HepG2 (cell line): ENCODE measurements around the gene C4BPA. TPM values are rescaled to one million over a fixed set of nuclear protein-coding genes. Genes with fewer than 3 reads are reported as not detected.

Source experiments
- ATAC-seq: fragments of 200-7000 bp; cut with Tn5 transposase; 3 replicates; pipeline ENCODE4 v1.9.1; 2020; ENCODE audit warnings: mild to moderate bottlenecking, moderate library complexity
- BruUV-seq: library from RNA; stranded (reverse); fragments of 400-500 nt; replicated peaks from 2 replicates; lab custom pipeline; 2021; lab: Mats Ljungman, UMichigan
- CTCF ChIA-PET: fragments of 300-600 bp; formaldehyde crosslinking; extraction: SDS; loops from one replicate; lab custom pipeline; 2021; ENCODE audit warnings: low total read pairs, inconsistent platforms, low intra/inter-chr PET ratio; lab: Yijun Ruan, JAX
- POLR2A ChIA-PET: fragments of 350-600 bp; sonication (Branson Sonifier 250); formaldehyde crosslinking; loops from one replicate; lab custom pipeline; 2020; ENCODE audit warnings: antibody characterized with exemption, inconsistent platforms; lab: Yijun Ruan, JAX
- DNase-seq: peaks from one replicate; pipeline ENCODE4 v3.0.0-alpha.2; 2015; ENCODE audit warnings: low spot score
- FAIRE-seq: peaks from 3 replicates; lab custom pipeline; 2011; peaks lifted over from hg19 to GRCh38; lab: Jason Lieb, UNC
- H2AFZ ChIP-seq: one replicate; pipeline ENCODE4 v1.6.1; 2011; ENCODE audit warnings: low read length, inconsistent platforms
- H3K27ac ChIP-seq: fragments of 300-600 bp; 3 replicates; pipeline ENCODE4 v1.8.0; 2011; ENCODE audit warnings: mixed run types, mild to moderate bottlenecking, mixed read lengths, low read length, inconsistent platforms; ENCODE audit not compliant: insufficient read depth; ENCODE audit errors: extremely low read length
- H3K27me3 ChIP-seq, 2 experiments: fragments of 200-600 bp in 1 of 2; 2 replicates in 1 of 2; 3 replicates in 1 of 2; pipeline versions ENCODE4 v1.6.0 to v1.8.0; 2011; ENCODE audit warnings: low read length in 2 of 2, mild to moderate bottlenecking in 2 of 2, moderate library complexity in 2 of 2, inconsistent platforms in 1 of 2; ENCODE audit not compliant: insufficient read depth in 2 of 2, control insufficient read depth in 1 of 2
- H3K36me3 ChIP-seq, 2 experiments: fragments of 200-600 bp in 1 of 2; replicated peaks in 1 of 2; 2 replicates in 1 of 2; 3 replicates in 1 of 2; pipeline versions ENCODE4 v1.5.1 to v1.8.0; 2011; ENCODE audit warnings: low read length in 2 of 2, inconsistent platforms in 1 of 2; ENCODE audit not compliant: insufficient read depth in 2 of 2, control insufficient read depth in 1 of 2
- H3K4me1 ChIP-seq: 2 replicates; pipeline ENCODE4 v1.5.1; 2012; ENCODE audit warnings: low read length, inconsistent platforms; ENCODE audit not compliant: insufficient read depth
- H3K4me2 ChIP-seq: 2 replicates; pipeline ENCODE4 v1.6.0; 2011; ENCODE audit warnings: low read depth, low read length, inconsistent platforms
- H3K4me3 ChIP-seq, 3 experiments: fragments of 200-600 bp in 1 of 3; sonication (generic), shearing (Covaris generic) in 1 of 3; replicated peaks in 1 of 3; 2 replicates each; pipeline ENCODE4 v1.5.1; 2011 to 2016; ENCODE audit warnings: low read length in 3 of 3, inconsistent platforms in 2 of 3, low read depth in 2 of 3, mild to moderate bottlenecking in 2 of 3, control low read depth in 1 of 3, mixed read lengths in 1 of 3; ENCODE audit not compliant: insufficient read depth in 1 of 3
- H3K79me2 ChIP-seq: one replicate; pipeline ENCODE4 v1.6.1; 2011; ENCODE audit warnings: low read length, inconsistent platforms; ENCODE audit not compliant: insufficient read depth
- H3K9ac ChIP-seq: 2 replicates; pipeline ENCODE4 v1.6.0; 2011; ENCODE audit warnings: mild to moderate bottlenecking, low read depth, low read length, inconsistent platforms; ENCODE audit not compliant: insufficient read depth
- H3K9me3 ChIP-seq: 2 replicates; pipeline ENCODE4 v1.5.1; 2012; ENCODE audit warnings: mild to moderate bottlenecking, low read length
- H4K20me1 ChIP-seq: 2 replicates; pipeline ENCODE4 v1.6.0; 2011; ENCODE audit warnings: inconsistent platforms, mild to moderate bottlenecking, low read length, moderate library complexity; ENCODE audit not compliant: insufficient read depth
- GATA4 ChIP-seq: sonication (generic); IDR thresholded peaks from 2 replicates; pipeline ENCODE4 v1.6.1; 2016; ENCODE audit warnings: antibody characterized with exemption, low read depth, borderline replicate concordance
- GZF1 ChIP-seq: sonication (generic); formaldehyde crosslinking; IDR thresholded peaks from 2 replicates; pipeline ENCODE4 v1.5.1; 2020; ENCODE audit warnings: mild to moderate bottlenecking, missing genetic modification reagents
- KDM3A ChIP-seq: IDR thresholded peaks from 2 replicates; pipeline ENCODE4 v1.6.1; 2018; ENCODE audit warnings: low read depth, missing compliant biosample characterization
- MBD4 ChIP-seq: IDR thresholded peaks from 2 replicates; pipeline ENCODE4 v1.6.1; 2012; ENCODE audit warnings: low read length, inconsistent platforms, borderline replicate concordance
- PAWR ChIP-seq: sonication (generic); formaldehyde crosslinking; IDR thresholded peaks from 2 replicates; pipeline ENCODE4 v1.4.0; 2020; ENCODE audit warnings: missing genetic modification reagents, mild to moderate bottlenecking, borderline replicate concordance
- SRF ChIP-seq: IDR thresholded peaks from 2 replicates; pipeline ENCODE4 v1.6.1; 2011; ENCODE audit warnings: mild to moderate bottlenecking, low read depth, low read length, moderate library complexity
- ZNF713 ChIP-seq: sonication (generic); formaldehyde crosslinking; IDR thresholded peaks from 2 replicates; pipeline ENCODE4 v1.4.0; 2020; ENCODE audit warnings: mild to moderate bottlenecking, missing genetic modification reagents
- ZNF879 ChIP-seq: sonication (generic); formaldehyde crosslinking; IDR thresholded peaks from 2 replicates; pipeline ENCODE4 v1.8.1; 2023; ENCODE audit warnings: missing genetic modification reagents
- WGBS: methylation state at CpG from one replicate; pipeline ENCODE4 v1.1.6; 2017; ENCODE audit warnings: low lambda C conversion rate; 5-methylcytosine and 5-hydroxymethylcytosine counted together
- in situ Hi-C: cut with HindIII; loops from 2 replicates; pipeline ENCODE4 v1.10.0; 2017; ENCODE audit warnings: low pct_unique_long_range_greater_than_20kb; ENCODE audit not compliant: extremely low pct_ligation_motif_present
- intact Hi-C: fragments of 100-400 bp; cut with micrococcal nuclease; formaldehyde crosslinking; loops from one replicate; pipeline ENCODE4 v1.10.0; 2022; ENCODE audit not compliant: unreplicated experiment
- polyA plus RNA-seq, 8 experiments: library from polyadenylated mRNA; depleted of rRNA in 3 of 8; stranded (reverse) in 7 of 8; unstranded in 1 of 8; fragments of >200 nt; fragmentation: Illumina TruSeq in 4 of 8; extraction: Trizol in 4 of 8; gene quantifications; 2 replicates each; pipeline versions ENCODE4 v1.2.1 to v1.2.3, GENCODE V29; 2011 to 2016; ENCODE audit warnings: low read depth in 4 of 8, missing spikeins in 1 of 8, mixed read lengths in 1 of 8; ENCODE audit not compliant: insufficient read depth in 1 of 8
- total RNA-seq, 5 experiments: library from RNA; depleted of rRNA; stranded (reverse); fragments of >200 nt; fragmentation: Illumina TruSeq; extraction: Trizol; gene quantifications; 2 replicates each; pipeline ENCODE4 v1.2.3, GENCODE V29; 2016; ENCODE audit warnings: low read depth in 1 of 5
- TF ChIP-seq, protein P1 (sequence below): sonication (generic); formaldehyde crosslinking; conservative IDR thresholded peaks from 2 replicates; pipeline ENCODE4 v1.5.0; 2020; ENCODE audit warnings: missing genetic modification reagents
- TF ChIP-seq, protein P2 (sequence below): sonication (generic); formaldehyde crosslinking; IDR thresholded peaks from 2 replicates; pipeline ENCODE4 v1.4.0; 2020; ENCODE audit warnings: mild to moderate bottlenecking, missing genetic modification reagents
- TF ChIP-seq, protein P3 (sequence below): sonication (generic); formaldehyde crosslinking; conservative IDR thresholded peaks from 2 replicates; pipeline ENCODE4 v1.4.0; 2020; ENCODE audit warnings: mild to moderate bottlenecking, missing genetic modification reagents, moderate library complexity
- TF ChIP-seq, protein P4 (sequence below): sonication (generic); formaldehyde crosslinking; IDR thresholded peaks from 2 replicates; pipeline ENCODE4 v1.5.1; 2020; ENCODE audit warnings: mild to moderate bottlenecking, missing genetic modification reagents, moderate library complexity

C4BPA gene
- total and polyA plus RNA-seq, 2 of the 13 experiments (the other 11 are each of a cell fraction or from before 2014, with no cell fraction given): 32.1 to 60.1 TPM

DNA sequence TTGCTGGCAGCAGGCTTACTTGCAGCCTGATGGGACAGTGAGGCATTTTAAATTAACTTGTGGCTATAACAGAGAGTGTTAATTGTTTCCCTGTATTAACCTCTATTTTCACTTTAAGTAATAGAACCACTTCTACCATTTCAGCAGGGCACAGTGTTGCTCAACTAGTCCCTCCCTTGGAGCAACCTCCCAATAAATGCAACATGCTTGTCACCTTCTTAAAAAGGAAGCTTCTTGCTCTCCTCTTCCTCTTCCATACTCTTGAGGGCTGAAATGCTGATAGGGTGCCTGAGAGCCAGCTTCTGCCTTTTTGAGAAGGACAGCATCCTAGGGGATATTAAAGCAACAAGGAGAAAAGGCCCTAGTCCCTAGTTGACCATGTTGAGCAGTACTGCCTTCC lies 52.1 kb downstream of the C4BPA start (continued):
- TF ChIP-seq, protein P1, sequence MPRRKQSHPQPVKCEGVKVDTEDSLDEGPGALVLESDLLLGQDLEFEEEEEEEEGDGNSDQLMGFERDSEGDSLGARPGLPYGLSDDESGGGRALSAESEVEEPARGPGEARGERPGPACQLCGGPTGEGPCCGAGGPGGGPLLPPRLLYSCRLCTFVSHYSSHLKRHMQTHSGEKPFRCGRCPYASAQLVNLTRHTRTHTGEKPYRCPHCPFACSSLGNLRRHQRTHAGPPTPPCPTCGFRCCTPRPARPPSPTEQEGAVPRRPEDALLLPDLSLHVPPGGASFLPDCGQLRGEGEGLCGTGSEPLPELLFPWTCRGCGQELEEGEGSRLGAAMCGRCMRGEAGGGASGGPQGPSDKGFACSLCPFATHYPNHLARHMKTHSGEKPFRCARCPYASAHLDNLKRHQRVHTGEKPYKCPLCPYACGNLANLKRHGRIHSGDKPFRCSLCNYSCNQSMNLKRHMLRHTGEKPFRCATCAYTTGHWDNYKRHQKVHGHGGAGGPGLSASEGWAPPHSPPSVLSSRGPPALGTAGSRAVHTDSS: no peak

DNA sequence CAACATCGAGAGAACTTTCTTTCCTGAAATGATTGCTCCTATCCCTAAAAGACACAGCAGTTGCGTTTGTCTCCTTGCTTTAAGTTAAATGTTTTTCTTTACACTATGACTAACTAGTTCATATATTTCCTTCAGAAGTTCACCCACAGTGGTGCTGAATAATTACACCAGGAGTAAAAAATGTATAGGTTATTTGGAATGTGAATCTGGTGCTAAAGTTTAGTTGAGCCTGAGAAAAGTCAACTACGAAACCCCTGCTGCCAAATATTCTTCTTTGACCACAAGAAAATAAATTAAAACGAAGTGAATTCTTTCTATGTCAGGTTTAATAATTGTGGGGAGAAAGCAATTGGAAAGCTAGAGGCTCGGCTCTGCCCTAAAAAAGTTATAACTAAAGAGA lies 52.8 kb downstream of the C4BPA start:
- in situ Hi-C loops: no loop called here
- ATAC-seq: no peak
- no peak for FAIRE-seq
- H3K36me3 ChIP-seq: no peaks in the 10 kb centered on the region
- H3K4me2 ChIP-seq: no peak overlapping the region
- no peak overlapping the region for H3K4me3 ChIP-seq
- POLR2A ChIA-PET: no interaction called here
- H4K20me1 ChIP-seq: no peaks in the 10 kb centered on the region
- H3K79me2 ChIP-seq: no peaks in the 10 kb centered on the region
- H3K9ac ChIP-seq: no peak overlapping the region
- intact Hi-C loops: no loop called here
- H3K9me3 ChIP-seq: peaks cover 4% of the 10 kb centered on the region; the same call in 1 of the 2 replicates
- H3K27ac ChIP-seq: no peak overlapping the region
- no peaks in the 10 kb centered on the region; a peak in 1 of 5 replicates for H3K27me3 ChIP-seq
- WGBS: 25% methylated on average over 5 of the region's 5 CpGs
- H2AFZ ChIP-seq: no peak overlapping the region
- CTCF ChIA-PET: no interaction called here
- DNase-seq: no peak
- BruUV-seq: no TSS peak
- H3K4me1 ChIP-seq: no peaks in the 10 kb centered on the region
- TF ChIP-seq ZNF879 (CRISPR knock-in tag): no peak
- TF ChIP-seq KDM3A: no peak
- TF ChIP-seq ZNF713: no peak
- no peak for TF ChIP-seq PAWR (CRISPR knock-in tag)
- TF ChIP-seq, protein P2, sequence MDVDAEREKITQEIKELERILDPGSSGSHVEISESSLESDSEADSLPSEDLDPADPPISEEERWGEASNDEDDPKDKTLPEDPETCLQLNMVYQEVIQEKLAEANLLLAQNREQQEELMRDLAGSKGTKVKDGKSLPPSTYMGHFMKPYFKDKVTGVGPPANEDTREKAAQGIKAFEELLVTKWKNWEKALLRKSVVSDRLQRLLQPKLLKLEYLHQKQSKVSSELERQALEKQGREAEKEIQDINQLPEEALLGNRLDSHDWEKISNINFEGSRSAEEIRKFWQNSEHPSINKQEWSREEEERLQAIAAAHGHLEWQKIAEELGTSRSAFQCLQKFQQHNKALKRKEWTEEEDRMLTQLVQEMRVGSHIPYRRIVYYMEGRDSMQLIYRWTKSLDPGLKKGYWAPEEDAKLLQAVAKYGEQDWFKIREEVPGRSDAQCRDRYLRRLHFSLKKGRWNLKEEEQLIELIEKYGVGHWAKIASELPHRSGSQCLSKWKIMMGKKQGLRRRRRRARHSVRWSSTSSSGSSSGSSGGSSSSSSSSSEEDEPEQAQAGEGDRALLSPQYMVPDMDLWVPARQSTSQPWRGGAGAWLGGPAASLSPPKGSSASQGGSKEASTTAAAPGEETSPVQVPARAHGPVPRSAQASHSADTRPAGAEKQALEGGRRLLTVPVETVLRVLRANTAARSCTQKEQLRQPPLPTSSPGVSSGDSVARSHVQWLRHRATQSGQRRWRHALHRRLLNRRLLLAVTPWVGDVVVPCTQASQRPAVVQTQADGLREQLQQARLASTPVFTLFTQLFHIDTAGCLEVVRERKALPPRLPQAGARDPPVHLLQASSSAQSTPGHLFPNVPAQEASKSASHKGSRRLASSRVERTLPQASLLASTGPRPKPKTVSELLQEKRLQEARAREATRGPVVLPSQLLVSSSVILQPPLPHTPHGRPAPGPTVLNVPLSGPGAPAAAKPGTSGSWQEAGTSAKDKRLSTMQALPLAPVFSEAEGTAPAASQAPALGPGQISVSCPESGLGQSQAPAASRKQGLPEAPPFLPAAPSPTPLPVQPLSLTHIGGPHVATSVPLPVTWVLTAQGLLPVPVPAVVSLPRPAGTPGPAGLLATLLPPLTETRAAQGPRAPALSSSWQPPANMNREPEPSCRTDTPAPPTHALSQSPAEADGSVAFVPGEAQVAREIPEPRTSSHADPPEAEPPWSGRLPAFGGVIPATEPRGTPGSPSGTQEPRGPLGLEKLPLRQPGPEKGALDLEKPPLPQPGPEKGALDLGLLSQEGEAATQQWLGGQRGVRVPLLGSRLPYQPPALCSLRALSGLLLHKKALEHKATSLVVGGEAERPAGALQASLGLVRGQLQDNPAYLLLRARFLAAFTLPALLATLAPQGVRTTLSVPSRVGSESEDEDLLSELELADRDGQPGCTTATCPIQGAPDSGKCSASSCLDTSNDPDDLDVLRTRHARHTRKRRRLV: no peak
- TF ChIP-seq, protein P3, sequence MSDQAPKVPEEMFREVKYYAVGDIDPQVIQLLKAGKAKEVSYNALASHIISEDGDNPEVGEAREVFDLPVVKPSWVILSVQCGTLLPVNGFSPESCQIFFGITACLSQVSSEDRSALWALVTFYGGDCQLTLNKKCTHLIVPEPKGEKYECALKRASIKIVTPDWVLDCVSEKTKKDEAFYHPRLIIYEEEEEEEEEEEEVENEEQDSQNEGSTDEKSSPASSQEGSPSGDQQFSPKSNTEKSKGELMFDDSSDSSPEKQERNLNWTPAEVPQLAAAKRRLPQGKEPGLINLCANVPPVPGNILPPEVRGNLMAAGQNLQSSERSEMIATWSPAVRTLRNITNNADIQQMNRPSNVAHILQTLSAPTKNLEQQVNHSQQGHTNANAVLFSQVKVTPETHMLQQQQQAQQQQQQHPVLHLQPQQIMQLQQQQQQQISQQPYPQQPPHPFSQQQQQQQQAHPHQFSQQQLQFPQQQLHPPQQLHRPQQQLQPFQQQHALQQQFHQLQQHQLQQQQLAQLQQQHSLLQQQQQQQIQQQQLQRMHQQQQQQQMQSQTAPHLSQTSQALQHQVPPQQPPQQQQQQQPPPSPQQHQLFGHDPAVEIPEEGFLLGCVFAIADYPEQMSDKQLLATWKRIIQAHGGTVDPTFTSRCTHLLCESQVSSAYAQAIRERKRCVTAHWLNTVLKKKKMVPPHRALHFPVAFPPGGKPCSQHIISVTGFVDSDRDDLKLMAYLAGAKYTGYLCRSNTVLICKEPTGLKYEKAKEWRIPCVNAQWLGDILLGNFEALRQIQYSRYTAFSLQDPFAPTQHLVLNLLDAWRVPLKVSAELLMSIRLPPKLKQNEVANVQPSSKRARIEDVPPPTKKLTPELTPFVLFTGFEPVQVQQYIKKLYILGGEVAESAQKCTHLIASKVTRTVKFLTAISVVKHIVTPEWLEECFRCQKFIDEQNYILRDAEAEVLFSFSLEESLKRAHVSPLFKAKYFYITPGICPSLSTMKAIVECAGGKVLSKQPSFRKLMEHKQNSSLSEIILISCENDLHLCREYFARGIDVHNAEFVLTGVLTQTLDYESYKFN (CRISPR knock-in tag): no peak
- TF ChIP-seq MBD4: no peak
- no peak for TF ChIP-seq GATA4
- no peak for TF ChIP-seq GZF1 (CRISPR knock-in tag)
- TF ChIP-seq, protein P4, sequence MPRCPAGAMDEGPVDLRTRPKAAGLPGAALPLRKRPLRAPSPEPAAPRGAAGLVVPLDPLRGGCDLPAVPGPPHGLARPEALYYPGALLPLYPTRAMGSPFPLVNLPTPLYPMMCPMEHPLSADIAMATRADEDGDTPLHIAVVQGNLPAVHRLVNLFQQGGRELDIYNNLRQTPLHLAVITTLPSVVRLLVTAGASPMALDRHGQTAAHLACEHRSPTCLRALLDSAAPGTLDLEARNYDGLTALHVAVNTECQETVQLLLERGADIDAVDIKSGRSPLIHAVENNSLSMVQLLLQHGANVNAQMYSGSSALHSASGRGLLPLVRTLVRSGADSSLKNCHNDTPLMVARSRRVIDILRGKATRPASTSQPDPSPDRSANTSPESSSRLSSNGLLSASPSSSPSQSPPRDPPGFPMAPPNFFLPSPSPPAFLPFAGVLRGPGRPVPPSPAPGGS: no peak
- no peak for TF ChIP-seq SRF
